ENCODE measurements around the gene PCSK6. TPM values are rescaled to one million over a fixed set of nuclear protein-coding genes. Genes with fewer than 3 reads are reported as not detected.

PCSK6 gene
- polyA plus RNA-seq, 1 donor from 2014 or later, result 1.1 TPM

DNA sequence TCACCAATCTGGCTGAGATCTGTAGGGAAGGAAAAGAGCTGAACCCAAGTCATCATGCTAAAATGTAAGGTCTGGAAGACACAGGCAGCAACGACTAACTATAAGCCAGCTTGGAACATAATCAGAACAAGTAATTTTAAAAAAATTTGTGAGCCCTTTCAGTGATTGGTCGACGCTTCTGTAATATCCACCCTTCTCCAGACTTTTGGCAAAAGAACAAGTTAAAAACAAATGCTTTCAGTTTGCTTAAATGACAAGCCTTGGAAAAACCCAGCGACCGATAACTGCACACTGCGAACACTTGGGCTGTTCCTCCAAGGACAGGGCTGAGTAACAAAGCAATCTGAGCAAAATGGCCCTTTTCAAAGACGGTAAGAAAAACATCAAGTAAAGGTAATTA lies 49.6 kb downstream of the PCSK6 start:
- H3K4me3 ChIP-seq (ENCODE audit: low read length), result no peak overlapping the region
- H2AFZ ChIP-seq (ENCODE audit: low read depth, low read length), result no peak overlapping the region
- H3K27ac ChIP-seq (ENCODE audit: low read length), result no peak overlapping the region
- no peaks in the 10 kb centered on the region for H3K9me3 ChIP-seq (ENCODE audit: low read length)
- H3K9me2 ChIP-seq (ENCODE audit: insufficient read depth, low read length), result no peaks in the 10 kb centered on the region
- H3K36me3 ChIP-seq (ENCODE audit: insufficient read depth, low read length), result no peaks in the 10 kb centered on the region
- no peaks in the 10 kb centered on the region for H4K20me1 ChIP-seq (ENCODE audit: insufficient read depth)
- H3K27me3 ChIP-seq (ENCODE audit: insufficient read depth, low read depth, low read length), result no peaks in the 10 kb centered on the region
- H3F3A ChIP-seq (ENCODE audit: insufficient read depth, low read length, poor library complexity, severe bottlenecking), result no peaks in the 10 kb centered on the region
- no peak for TF ChIP-seq POLR2AphosphoS5 (IDR thresholded peaks at IDR 0.05)
- TF ChIP-seq TAF1 (IDR thresholded peaks at IDR 0.05; ENCODE audit: low read depth), result no peak
- no peak for TF ChIP-seq EP300 (conservative IDR thresholded peaks at IDR 0.05; ENCODE audit: poor library complexity, severe bottlenecking)
- TF ChIP-seq, protein P1, sequence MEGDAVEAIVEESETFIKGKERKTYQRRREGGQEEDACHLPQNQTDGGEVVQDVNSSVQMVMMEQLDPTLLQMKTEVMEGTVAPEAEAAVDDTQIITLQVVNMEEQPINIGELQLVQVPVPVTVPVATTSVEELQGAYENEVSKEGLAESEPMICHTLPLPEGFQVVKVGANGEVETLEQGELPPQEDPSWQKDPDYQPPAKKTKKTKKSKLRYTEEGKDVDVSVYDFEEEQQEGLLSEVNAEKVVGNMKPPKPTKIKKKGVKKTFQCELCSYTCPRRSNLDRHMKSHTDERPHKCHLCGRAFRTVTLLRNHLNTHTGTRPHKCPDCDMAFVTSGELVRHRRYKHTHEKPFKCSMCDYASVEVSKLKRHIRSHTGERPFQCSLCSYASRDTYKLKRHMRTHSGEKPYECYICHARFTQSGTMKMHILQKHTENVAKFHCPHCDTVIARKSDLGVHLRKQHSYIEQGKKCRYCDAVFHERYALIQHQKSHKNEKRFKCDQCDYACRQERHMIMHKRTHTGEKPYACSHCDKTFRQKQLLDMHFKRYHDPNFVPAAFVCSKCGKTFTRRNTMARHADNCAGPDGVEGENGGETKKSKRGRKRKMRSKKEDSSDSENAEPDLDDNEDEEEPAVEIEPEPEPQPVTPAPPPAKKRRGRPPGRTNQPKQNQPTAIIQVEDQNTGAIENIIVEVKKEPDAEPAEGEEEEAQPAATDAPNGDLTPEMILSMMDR (IDR thresholded peaks at IDR 0.05; ENCODE audit: poor library complexity, severe bottlenecking), result no peak
- TF ChIP-seq EZH2 (IDR thresholded peaks at IDR 0.05; ENCODE audit: borderline replicate concordance, insufficient read depth, low read length, poor library complexity, severe bottlenecking), result no peak
- TF ChIP-seq SMC3 (conservative IDR thresholded peaks at IDR 0.05; ENCODE audit: poor library complexity), result no peak
- TF ChIP-seq RAD21 (conservative IDR thresholded peaks at IDR 0.05), result no peak
- no peaks in the 10 kb centered on the region for H3K79me2 ChIP-seq (replicated peaks; ENCODE audit: insufficient read depth, low read length)
- H3K9ac ChIP-seq (ENCODE audit: low read length), result no peak overlapping the region
- H3K4me2 ChIP-seq (ENCODE audit: low read length), result no peak overlapping the region

DNA sequence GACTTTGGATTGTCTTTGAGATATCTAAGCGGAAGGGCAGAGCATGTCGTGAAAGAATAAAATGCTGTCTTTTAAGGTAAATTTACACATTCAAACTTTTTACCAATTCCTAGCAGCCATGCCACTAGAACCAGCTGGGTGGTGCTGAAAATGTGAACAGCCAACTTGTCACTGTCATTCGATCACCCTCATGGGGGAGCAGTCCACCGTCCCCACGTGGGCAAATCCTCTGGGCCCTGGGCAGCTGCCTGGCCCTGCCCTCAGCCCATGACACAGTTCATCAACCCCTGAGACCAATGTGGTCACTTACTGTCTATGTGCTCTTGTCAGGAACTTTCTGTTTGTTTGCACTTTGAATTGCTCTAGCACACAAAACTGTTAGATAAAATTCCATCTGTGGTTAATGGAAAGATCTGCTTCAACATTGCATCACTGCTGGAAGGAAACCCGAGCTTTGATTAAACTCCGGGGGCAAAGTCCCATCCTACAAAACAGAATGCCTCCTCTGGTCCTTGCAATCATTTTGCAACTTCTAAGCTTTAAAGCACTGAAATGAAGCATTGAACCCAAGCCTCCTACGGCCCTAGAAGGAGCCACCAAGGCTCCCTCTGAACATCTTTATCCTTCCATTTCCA lies 50.1 kb downstream of the PCSK6 start:
- Histone ChIP-seq H3K4me2 (ENCODE audit: low read length) (no peak overlapping the region), H3K36me3 (ENCODE audit: insufficient read depth, low read length) (no peaks in the 10 kb centered on the region), H2AFZ (ENCODE audit: low read depth, low read length) (no peak overlapping the region)

More for the DNA sequence above, 50.1 kb downstream of the PCSK6 start:
- H3K27ac ChIP-seq (ENCODE audit: low read length), result no peak overlapping the region
- H3F3A ChIP-seq (ENCODE audit: insufficient read depth, low read length, poor library complexity, severe bottlenecking), result no peaks in the 10 kb centered on the region
- no peaks in the 10 kb centered on the region for H4K20me1 ChIP-seq (ENCODE audit: insufficient read depth)
- H3K9ac ChIP-seq (ENCODE audit: low read length), result no peak overlapping the region
- no peak for TF ChIP-seq REST (IDR thresholded peaks at IDR 0.05; ENCODE audit: borderline replicate concordance)
- TF ChIP-seq EP300 (conservative IDR thresholded peaks at IDR 0.05; ENCODE audit: poor library complexity, severe bottlenecking), result no peak
- no peak for TF ChIP-seq RAD21 (conservative IDR thresholded peaks at IDR 0.05)
- TF ChIP-seq, protein P1 (IDR thresholded peaks at IDR 0.05; ENCODE audit: poor library complexity, severe bottlenecking), result no peak
- no peak for TF ChIP-seq TAF1 (IDR thresholded peaks at IDR 0.05; ENCODE audit: low read depth)
- no peak for TF ChIP-seq EZH2 (IDR thresholded peaks at IDR 0.05; ENCODE audit: borderline replicate concordance, insufficient read depth, low read length, poor library complexity, severe bottlenecking)
- no peak for TF ChIP-seq POLR2AphosphoS5 (IDR thresholded peaks at IDR 0.05)
- TF ChIP-seq SMC3 (conservative IDR thresholded peaks at IDR 0.05; ENCODE audit: poor library complexity), result no peak
- no peak for TF ChIP-seq MXI1 (conservative IDR thresholded peaks at IDR 0.05; ENCODE audit: poor library complexity, severe bottlenecking)
- H3K27me3 ChIP-seq (ENCODE audit: insufficient read depth, low read depth, low read length), result no peaks in the 10 kb centered on the region
- H3K4me3 ChIP-seq (ENCODE audit: low read length), result no peak overlapping the region
- no peaks in the 10 kb centered on the region for H3K9me3 ChIP-seq (ENCODE audit: low read length)
- H3K79me2 ChIP-seq (replicated peaks; ENCODE audit: insufficient read depth, low read length), result no peaks in the 10 kb centered on the region
- no peaks in the 10 kb centered on the region for H3K9me2 ChIP-seq (ENCODE audit: insufficient read depth, low read length)

Data from neural cell (in vitro differentiated cells).